Measurements from ENCODE around the gene TMIGD3.

DNA sequence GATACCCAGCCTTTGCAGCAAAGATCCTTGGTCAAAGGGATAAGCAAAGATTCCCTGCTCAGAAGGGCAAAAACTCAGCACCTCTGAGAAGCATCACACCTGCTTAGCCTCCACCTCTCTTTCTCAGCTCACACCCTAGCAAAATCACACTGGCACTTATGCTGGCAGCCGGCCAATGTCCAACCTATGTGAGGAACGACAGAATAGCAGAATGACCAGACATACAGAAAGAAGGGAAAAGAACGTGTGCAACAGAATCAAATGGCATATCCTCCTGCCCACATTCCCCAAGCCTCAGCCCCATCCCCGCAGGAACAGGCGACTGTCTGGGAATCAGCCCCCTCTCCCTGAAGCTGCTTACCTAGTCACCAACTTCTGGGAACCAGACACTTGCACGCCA is 664 bp upstream of the TMIGD3 start:
- TF ChIP-seq, protein P1, sequence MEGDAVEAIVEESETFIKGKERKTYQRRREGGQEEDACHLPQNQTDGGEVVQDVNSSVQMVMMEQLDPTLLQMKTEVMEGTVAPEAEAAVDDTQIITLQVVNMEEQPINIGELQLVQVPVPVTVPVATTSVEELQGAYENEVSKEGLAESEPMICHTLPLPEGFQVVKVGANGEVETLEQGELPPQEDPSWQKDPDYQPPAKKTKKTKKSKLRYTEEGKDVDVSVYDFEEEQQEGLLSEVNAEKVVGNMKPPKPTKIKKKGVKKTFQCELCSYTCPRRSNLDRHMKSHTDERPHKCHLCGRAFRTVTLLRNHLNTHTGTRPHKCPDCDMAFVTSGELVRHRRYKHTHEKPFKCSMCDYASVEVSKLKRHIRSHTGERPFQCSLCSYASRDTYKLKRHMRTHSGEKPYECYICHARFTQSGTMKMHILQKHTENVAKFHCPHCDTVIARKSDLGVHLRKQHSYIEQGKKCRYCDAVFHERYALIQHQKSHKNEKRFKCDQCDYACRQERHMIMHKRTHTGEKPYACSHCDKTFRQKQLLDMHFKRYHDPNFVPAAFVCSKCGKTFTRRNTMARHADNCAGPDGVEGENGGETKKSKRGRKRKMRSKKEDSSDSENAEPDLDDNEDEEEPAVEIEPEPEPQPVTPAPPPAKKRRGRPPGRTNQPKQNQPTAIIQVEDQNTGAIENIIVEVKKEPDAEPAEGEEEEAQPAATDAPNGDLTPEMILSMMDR (conservative IDR thresholded peaks at IDR 0.05): no peak
- no peak for TF ChIP-seq ZFX (IDR thresholded peaks at IDR 0.05)
